ENCODE measurements around the gene CMC1. TPM values are rescaled to one million over a fixed set of nuclear protein-coding genes. Genes with fewer than 3 reads are reported as not detected.

The CMC1 gene
- total and polyA plus RNA-seq, 4 donors: 17.6 to 35.6 (median 26.9) TPM

DNA sequence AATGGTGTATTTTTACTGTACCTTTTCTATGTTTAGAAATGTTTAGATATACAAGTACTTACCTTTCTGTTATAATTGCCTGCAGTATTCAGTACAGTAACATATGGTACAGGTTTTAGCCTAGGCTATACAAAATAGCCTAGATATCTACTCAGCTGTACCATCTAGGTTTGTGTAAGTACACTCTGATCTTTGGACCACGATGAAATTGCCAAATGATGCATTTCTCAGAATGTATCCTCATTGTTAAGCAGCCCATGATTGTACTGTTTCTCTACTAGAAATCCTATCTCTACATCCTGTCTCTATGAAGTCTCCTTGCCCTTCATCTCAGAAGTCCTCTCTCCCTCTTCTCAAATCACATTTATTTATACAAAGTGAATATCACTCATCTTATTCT is 74.3 kb downstream of the CMC1 start:
- Histone ChIP-seq H3K36me3 (ENCODE audit: control insufficient read depth in 4 of 4, insufficient read depth in 4 of 4, low read length in 4 of 4) (peaks cover 0 to 11% (median 4%) of the 10 kb centered on the region in 4 donors), H3K27ac (ENCODE audit: low read depth in 1 of 2, low read length in 1 of 2) (no peak overlapping the region), H3K9ac (ENCODE audit: insufficient read depth in 1 of 2, low read length in 2 of 2) (no peak overlapping the region), H3K9me3 (ENCODE audit: control insufficient read depth in 4 of 4, insufficient read depth in 3 of 4, low read length in 3 of 4) (no peaks in the 10 kb centered on the region), H3K4me3 (no peak overlapping the region), H3K4me1 (ENCODE audit: control insufficient read depth in 5 of 5, insufficient read depth in 5 of 5, low read length in 5 of 5) (no peaks in the 10 kb centered on the region), H3K27me3 (ENCODE audit: control insufficient read depth in 3 of 3, insufficient read depth in 3 of 3, low read length in 2 of 3) (no peaks in the 10 kb centered on the region)
- TF ChIP-seq, protein P1, sequence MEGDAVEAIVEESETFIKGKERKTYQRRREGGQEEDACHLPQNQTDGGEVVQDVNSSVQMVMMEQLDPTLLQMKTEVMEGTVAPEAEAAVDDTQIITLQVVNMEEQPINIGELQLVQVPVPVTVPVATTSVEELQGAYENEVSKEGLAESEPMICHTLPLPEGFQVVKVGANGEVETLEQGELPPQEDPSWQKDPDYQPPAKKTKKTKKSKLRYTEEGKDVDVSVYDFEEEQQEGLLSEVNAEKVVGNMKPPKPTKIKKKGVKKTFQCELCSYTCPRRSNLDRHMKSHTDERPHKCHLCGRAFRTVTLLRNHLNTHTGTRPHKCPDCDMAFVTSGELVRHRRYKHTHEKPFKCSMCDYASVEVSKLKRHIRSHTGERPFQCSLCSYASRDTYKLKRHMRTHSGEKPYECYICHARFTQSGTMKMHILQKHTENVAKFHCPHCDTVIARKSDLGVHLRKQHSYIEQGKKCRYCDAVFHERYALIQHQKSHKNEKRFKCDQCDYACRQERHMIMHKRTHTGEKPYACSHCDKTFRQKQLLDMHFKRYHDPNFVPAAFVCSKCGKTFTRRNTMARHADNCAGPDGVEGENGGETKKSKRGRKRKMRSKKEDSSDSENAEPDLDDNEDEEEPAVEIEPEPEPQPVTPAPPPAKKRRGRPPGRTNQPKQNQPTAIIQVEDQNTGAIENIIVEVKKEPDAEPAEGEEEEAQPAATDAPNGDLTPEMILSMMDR (IDR thresholded peaks at IDR 0.05; ENCODE audit: control extremely low read depth, extremely low read depth): no peak
- ATAC-seq (ENCODE audit: insufficient read depth, low FRiP score): no peak
- WGBS, 2 donors: 92 to 93% methylated on average over 1 of the region's 1 CpG
- DNase-seq: no peak

DNA sequence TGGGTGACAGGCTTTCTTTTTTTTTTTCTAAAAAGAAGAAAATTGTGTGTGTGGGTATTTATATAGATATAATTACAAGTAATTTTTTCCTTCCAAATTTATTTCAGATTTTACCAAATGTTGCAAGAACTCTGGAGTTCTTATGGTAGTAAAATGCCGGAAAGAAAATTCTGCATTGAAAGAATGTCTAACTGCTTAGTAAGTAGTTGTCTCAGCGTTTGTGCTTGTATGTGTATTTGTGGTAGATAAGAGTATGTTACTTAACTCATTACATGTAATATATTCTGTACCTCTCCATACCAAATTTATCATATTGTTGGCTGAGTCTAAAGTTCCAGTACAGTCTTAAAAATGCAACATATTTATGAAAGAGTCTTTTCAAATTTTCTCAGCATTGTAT is 74.8 kb downstream of the CMC1 start:
- Histone ChIP-seq H3K27me3 (ENCODE audit: control insufficient read depth in 3 of 3, insufficient read depth in 3 of 3, low read length in 2 of 3) (no peaks in the 10 kb centered on the region), H3K9me3 (ENCODE audit: control insufficient read depth in 4 of 4, insufficient read depth in 3 of 4, low read length in 3 of 4) (no peaks in the 10 kb centered on the region), H3K4me1 (ENCODE audit: control insufficient read depth in 5 of 5, insufficient read depth in 5 of 5, low read length in 5 of 5) (no peaks in the 10 kb centered on the region), H3K27ac (ENCODE audit: low read depth in 1 of 2, low read length in 1 of 2) (no peak overlapping the region), H3K4me3 (no peak overlapping the region), H3K9ac (ENCODE audit: insufficient read depth in 1 of 2, low read length in 2 of 2) (no peak overlapping the region), H3K36me3 (ENCODE audit: control insufficient read depth in 4 of 4, insufficient read depth in 4 of 4, low read length in 4 of 4) (peaks cover 0 to 11% (median 4%) of the 10 kb centered on the region in 4 donors)
- WGBS, 2 donors: 77 to 85% methylated on average over 2 of the region's 2 CpGs
- DNase-seq (no peak), ATAC-seq (ENCODE audit: insufficient read depth, low FRiP score) (no peak)
- TF ChIP-seq, protein P1 (IDR thresholded peaks at IDR 0.05; ENCODE audit: control extremely low read depth, extremely low read depth): no peak

DNA sequence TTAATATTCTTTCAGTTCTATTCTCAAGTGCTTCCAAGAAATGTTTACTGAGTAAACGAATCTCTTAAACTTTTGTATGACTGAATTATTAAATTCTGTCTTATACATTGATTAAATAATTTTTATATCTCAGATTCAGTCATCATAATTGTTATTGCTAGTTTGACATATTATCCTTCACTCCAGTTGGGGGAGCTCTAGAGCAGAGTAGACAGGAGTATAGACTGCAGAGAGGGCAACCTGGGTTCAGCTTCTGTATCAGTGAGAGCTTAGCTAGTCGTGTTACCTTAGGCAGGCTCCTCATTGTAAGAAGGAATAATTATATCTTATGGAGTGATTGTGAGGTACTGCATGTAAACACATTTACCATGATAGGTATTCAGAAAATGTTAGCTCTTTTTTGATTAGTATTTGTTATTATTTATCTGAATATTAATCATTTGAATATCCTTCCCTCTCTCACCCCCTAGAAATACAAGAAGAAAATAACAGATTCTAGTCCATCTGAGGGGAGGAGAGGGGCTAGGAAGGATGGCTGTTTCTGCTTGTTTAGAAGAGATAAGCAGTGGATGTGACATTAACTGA is 76.1 kb downstream of the CMC1 start:
- H3K36me3 ChIP-seq (ENCODE audit: control insufficient read depth in 4 of 4, insufficient read depth in 4 of 4, low read length in 4 of 4): peaks cover 0 to 11% (median 4%) of the 10 kb centered on the region in 4 donors

More for the DNA sequence above, 76.1 kb downstream of the CMC1 start:
- peak; percentile 81 for ATAC-seq (ENCODE audit: insufficient read depth, low FRiP score)
- Histone ChIP-seq H3K4me1 (ENCODE audit: control insufficient read depth in 5 of 5, insufficient read depth in 5 of 5, low read length in 5 of 5) (no peaks in the 10 kb centered on the region), H3K9me3 (ENCODE audit: control insufficient read depth in 4 of 4, insufficient read depth in 3 of 4, low read length in 3 of 4) (no peaks in the 10 kb centered on the region), H3K4me3 (no peak overlapping the region), H3K9ac (ENCODE audit: insufficient read depth in 1 of 2, low read length in 2 of 2) (no peak overlapping the region), H3K27me3 (ENCODE audit: control insufficient read depth in 3 of 3, insufficient read depth in 3 of 3, low read length in 2 of 3) (no peaks in the 10 kb centered on the region), H3K27ac (ENCODE audit: low read depth in 1 of 2, low read length in 1 of 2) (no peak overlapping the region)
- TF ChIP-seq, protein P1 (IDR thresholded peaks at IDR 0.05; ENCODE audit: control extremely low read depth, extremely low read depth): peak; percentile 9
- 34 to 52% methylated on average over 2 of the region's 2 CpGs for WGBS, 2 donors
- DNase-seq: peak in 2 of 3 donors; percentile 22 to 43

Data from lung (tissue), 12 donors.